ENCODE results near the gene UNKL.

The UNKL gene

DNA sequence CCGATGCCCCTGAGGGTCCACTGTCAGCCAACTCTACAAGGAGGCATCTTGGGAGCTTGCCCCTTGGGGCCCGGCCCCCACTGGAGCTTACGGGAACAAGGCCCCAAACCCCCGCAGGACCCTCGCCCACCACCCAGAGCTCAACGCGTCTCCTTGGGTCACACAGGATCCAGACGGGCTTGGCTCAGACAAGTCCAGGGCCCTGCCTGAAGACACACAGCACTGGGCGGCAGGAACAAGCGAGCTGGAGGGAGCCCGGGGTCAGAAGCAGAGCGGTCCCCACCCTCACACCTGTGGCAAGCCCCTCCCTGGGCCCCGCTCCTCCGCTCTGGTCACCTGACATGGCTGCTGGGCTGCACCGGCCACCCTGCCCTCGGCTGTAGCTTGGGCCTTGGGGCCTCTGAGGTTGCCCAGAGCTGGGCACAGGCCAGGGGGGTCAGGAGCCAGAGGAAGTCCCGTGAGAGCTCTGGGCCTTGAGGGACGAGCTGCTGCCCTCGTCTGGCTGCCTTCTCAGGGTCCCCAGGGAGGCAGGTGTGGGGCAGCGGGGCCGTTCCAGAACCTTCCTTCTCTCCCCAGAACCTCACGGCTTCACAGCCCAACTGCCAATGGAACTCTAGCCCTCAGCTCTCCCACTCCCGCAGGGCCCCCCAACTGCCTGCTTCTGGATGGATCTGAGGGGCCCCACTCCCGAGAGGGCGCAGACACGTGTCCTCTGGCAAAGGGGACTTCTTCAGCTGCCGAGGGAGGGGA lies 29.7 kb upstream of the UNKL start, which contains the start of gene CCDC154:
Gene CCDC154, minus strand, starts transcription at position 577 of the 750 bp plus-strand sequence. Its CDS starts 234 bp downstream, at position 343.
- TF ChIP-seq, protein P1, sequence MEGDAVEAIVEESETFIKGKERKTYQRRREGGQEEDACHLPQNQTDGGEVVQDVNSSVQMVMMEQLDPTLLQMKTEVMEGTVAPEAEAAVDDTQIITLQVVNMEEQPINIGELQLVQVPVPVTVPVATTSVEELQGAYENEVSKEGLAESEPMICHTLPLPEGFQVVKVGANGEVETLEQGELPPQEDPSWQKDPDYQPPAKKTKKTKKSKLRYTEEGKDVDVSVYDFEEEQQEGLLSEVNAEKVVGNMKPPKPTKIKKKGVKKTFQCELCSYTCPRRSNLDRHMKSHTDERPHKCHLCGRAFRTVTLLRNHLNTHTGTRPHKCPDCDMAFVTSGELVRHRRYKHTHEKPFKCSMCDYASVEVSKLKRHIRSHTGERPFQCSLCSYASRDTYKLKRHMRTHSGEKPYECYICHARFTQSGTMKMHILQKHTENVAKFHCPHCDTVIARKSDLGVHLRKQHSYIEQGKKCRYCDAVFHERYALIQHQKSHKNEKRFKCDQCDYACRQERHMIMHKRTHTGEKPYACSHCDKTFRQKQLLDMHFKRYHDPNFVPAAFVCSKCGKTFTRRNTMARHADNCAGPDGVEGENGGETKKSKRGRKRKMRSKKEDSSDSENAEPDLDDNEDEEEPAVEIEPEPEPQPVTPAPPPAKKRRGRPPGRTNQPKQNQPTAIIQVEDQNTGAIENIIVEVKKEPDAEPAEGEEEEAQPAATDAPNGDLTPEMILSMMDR (IDR thresholded peaks at IDR 0.05) = no peak

DNA sequence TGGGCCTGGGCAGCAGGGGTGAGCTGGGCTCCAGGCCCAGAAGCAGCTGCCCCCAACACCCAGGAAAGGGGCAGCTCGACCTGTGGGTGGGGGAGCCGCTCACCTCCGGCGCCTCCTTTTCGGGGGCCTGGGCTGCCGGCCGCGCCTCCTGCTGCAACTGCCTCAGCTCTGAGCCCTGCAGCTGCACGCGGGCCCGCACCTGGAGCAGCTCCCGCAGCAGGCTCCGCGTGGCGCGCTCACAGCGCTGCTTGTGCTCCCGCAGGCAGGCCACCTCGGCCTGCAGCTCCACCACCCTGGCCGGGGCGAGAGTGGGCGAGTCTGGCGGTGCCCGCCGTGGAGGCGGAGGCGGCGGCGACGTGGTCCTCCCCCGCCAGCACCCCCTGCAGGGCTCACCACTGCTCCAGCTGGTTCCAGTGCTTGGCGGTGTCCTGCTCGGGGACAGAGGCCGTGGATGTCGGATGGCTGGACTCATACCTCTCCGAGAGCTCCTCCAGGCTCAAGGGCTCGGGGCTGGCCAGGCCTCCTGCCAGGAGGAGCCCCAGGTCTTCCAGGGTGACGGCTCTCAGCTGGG lies 29.0 kb upstream of the UNKL start:
- TF ChIP-seq, protein P1 (IDR thresholded peaks at IDR 0.05) = no peak

GRCh38 chr16:1442697-1443096 lies 28.2 kb upstream of the UNKL start:
- TF ChIP-seq, protein P1 (IDR thresholded peaks at IDR 0.05) = no peak

- TF ChIP-seq, protein P1 (IDR thresholded peaks at IDR 0.05) = no peak
Measured at GRCh38 chr16:1441391-1441829, 26.9 kb upstream of the UNKL start.

DNA sequence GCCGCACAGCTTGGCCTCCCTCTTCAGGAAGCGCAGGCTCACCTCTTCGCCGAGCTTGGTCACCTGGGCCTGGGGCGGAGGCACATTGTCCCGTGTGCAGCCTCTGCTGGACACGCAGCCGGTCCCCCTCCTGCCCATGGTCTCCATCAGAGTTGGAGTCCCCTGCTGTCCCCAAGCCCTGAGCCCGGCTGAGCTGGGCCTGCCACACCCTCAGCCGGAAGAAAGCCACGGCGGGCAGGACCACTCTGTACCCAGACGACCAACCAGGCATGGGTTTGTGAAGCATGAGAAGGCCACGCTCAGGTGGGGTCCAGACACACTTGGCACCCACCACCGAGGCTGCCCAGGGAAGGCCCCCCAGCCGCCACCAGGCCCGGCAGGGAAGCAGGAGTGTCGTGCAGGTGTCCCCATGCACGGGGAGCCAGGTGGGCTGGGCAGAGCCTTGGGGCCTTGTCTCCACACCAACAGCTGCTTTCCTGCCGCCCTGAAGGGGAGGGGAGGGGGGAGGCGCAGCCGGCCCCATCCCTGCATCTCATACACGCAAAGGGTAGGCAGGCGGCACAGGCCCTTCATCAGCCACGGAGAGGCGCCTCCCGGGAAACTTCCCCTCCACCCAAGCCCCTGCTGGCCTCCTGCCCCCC lies 24.7 kb upstream of the UNKL start:
- TF ChIP-seq, protein P1 (IDR thresholded peaks at IDR 0.05) = no peak

GRCh38 chr16:1438229-1439057 lies 23.9 kb upstream of the UNKL start:
- TF ChIP-seq, protein P1 (IDR thresholded peaks at IDR 0.05) = no peak

- TF ChIP-seq, protein P1 (IDR thresholded peaks at IDR 0.05) = no peak
Measured at GRCh38 chr16:1437606-1438005, 23.1 kb upstream of the UNKL start.
